Neural progenitor cell (in vitro differentiated cells): Measurements from ENCODE around the gene CCDC68. TPM values are rescaled to one million over a fixed set of nuclear protein-coding genes. Genes with fewer than 3 reads are reported as not detected.

ENCODE experiments used
- DNase-seq: peaks from one replicate; pipeline ENCODE4 v3.0.0-alpha.2; 2016; ENCODE audit warnings: low spot score
- H2AFZ ChIP-seq: fragments of 200-600 bp; sonication (generic); replicated peaks from 2 replicates; pipeline ENCODE4 v1.6.1; 2016; ENCODE audit warnings: antibody characterized with exemption
- H3F3A ChIP-seq: fragments of 200-600 bp; sonication (generic); 2 replicates; pipeline ENCODE4 v1.6.1; 2016; ENCODE audit warnings: antibody characterized with exemption, low read depth
- H3K27ac ChIP-seq: fragments of 200-600 bp; sonication (generic); 2 replicates; pipeline ENCODE4 v1.5.1; 2016; ENCODE audit warnings: mild to moderate bottlenecking
- H3K27me3 ChIP-seq: fragments of 200-600 bp; sonication (generic); 2 replicates; pipeline ENCODE4 v1.6.1; 2016; ENCODE audit warnings: mild to moderate bottlenecking, moderate library complexity
- H3K36me3 ChIP-seq: fragments of 200-600 bp; sonication (generic); 2 replicates; pipeline ENCODE4 v1.5.1; 2016
- H3K4me1 ChIP-seq: fragments of 200-600 bp; sonication (generic); 2 replicates; pipeline ENCODE4 v1.6.1; 2016; ENCODE audit warnings: mixed run types
- H3K4me2 ChIP-seq: fragments of 200-600 bp; sonication (generic); 2 replicates; pipeline ENCODE4 v1.6.1; 2016
- H3K4me3 ChIP-seq: fragments of 200-600 bp; sonication (generic); 2 replicates; pipeline ENCODE4 v1.5.1; 2016
- H3K79me2 ChIP-seq: fragments of 200-600 bp; sonication (generic); 2 replicates; pipeline ENCODE4 v1.6.1; 2016; ENCODE audit warnings: low read depth
- H3K9ac ChIP-seq: fragments of 200-600 bp; sonication (generic); 2 replicates; pipeline ENCODE4 v1.6.1; 2016
- H3K9me3 ChIP-seq: fragments of 200-600 bp; sonication (generic); 2 replicates; pipeline ENCODE4 v1.5.1; 2016; ENCODE audit warnings: low read depth
- H4K20me1 ChIP-seq: fragments of 200-600 bp; sonication (generic); 2 replicates; pipeline ENCODE4 v1.6.1; 2016; ENCODE audit warnings: low read depth
- H3K27ac Mint-ChIP-seq: 3 replicates; pipeline ENCODE4 v1.8.0; 2021; ENCODE audit warnings: mixed read lengths
- H3K27me3 Mint-ChIP-seq: 2 replicates; pipeline ENCODE4 v1.8.0; 2022; ENCODE audit warnings: low read depth, mild to moderate bottlenecking, inconsistent platforms, moderate library complexity, mixed read lengths; ENCODE audit not compliant: insufficient read depth
- H3K36me3 Mint-ChIP-seq: 3 replicates; pipeline ENCODE4 v1.8.0; 2021; ENCODE audit warnings: mixed read lengths
- H3K4me1 Mint-ChIP-seq: 3 replicates; pipeline ENCODE4 v1.8.0; 2021; ENCODE audit warnings: mixed read lengths
- H3K4me3 Mint-ChIP-seq: 3 replicates; pipeline ENCODE4 v1.8.0; 2021; ENCODE audit warnings: mild to moderate bottlenecking, moderate library complexity, mixed read lengths
- H3K9me3 Mint-ChIP-seq: 3 replicates; pipeline ENCODE4 v1.8.0; 2020; ENCODE audit warnings: mixed read lengths
- EZH2 ChIP-seq: fragments of 200-600 bp; sonication (generic); IDR thresholded peaks from 2 replicates; pipeline ENCODE4 v1.6.1; 2017; ENCODE audit warnings: antibody characterized with exemption, mild to moderate bottlenecking, moderate library complexity
- EZH2phosphoT487 ChIP-seq: fragments of 200-600 bp; sonication (generic); IDR thresholded peaks from 2 replicates; pipeline ENCODE4 v1.6.1; 2017; ENCODE audit warnings: antibody characterized with exemption
- total RNA-seq: library from RNA; depleted of rRNA; stranded (reverse); fragments of >200 nt; gene quantifications from 2 replicates; pipeline ENCODE4 v1.2.3, GENCODE V29; 2015; ENCODE audit warnings: low replicate concordance
- TF ChIP-seq, protein P1 (sequence below): fragments of 200-600 bp; sonication (generic); IDR thresholded peaks from 2 replicates; pipeline ENCODE4 v1.5.1; 2017; ENCODE audit warnings: antibody characterized with exemption, mild to moderate bottlenecking

Gene CCDC68
- total RNA-seq, 1 donor from 2014 or later = not detected

- Mint-ChIP-seq H3K27me3 (peaks cover 5% of the 10 kb centered on the region), H3K36me3 (no peaks in the 10 kb centered on the region), H3K4me1 (no peaks in the 10 kb centered on the region), H3K27ac (no peak overlapping the region), H3K9me3 (no peaks in the 10 kb centered on the region), H3K4me3 (no peak overlapping the region)
- H3K79me2 ChIP-seq = no peaks in the 10 kb centered on the region
- no peaks in the 10 kb centered on the region for H4K20me1 ChIP-seq
- TF ChIP-seq EZH2phosphoT487 (no peak), EZH2 (no peak)
- TF ChIP-seq, protein P1, sequence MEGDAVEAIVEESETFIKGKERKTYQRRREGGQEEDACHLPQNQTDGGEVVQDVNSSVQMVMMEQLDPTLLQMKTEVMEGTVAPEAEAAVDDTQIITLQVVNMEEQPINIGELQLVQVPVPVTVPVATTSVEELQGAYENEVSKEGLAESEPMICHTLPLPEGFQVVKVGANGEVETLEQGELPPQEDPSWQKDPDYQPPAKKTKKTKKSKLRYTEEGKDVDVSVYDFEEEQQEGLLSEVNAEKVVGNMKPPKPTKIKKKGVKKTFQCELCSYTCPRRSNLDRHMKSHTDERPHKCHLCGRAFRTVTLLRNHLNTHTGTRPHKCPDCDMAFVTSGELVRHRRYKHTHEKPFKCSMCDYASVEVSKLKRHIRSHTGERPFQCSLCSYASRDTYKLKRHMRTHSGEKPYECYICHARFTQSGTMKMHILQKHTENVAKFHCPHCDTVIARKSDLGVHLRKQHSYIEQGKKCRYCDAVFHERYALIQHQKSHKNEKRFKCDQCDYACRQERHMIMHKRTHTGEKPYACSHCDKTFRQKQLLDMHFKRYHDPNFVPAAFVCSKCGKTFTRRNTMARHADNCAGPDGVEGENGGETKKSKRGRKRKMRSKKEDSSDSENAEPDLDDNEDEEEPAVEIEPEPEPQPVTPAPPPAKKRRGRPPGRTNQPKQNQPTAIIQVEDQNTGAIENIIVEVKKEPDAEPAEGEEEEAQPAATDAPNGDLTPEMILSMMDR = no peak
- H3K4me1 ChIP-seq = no peaks in the 10 kb centered on the region
- H3K36me3 ChIP-seq = no peaks in the 10 kb centered on the region
- H3K27ac ChIP-seq = no peak overlapping the region
- H2AFZ ChIP-seq = no peak overlapping the region
- no peaks in the 10 kb centered on the region for H3K9me3 ChIP-seq
- no peaks in the 10 kb centered on the region for H3F3A ChIP-seq
- no peaks in the 10 kb centered on the region for H3K27me3 ChIP-seq
- H3K4me2 ChIP-seq = no peak overlapping the region
- DNase-seq = no peak
- no peak overlapping the region for H3K4me3 ChIP-seq
- no peak overlapping the region for H3K9ac ChIP-seq
Measured at GRCh38 chr18:54932472-54932871, 26.8 kb downstream of the CCDC68 start.

DNA sequence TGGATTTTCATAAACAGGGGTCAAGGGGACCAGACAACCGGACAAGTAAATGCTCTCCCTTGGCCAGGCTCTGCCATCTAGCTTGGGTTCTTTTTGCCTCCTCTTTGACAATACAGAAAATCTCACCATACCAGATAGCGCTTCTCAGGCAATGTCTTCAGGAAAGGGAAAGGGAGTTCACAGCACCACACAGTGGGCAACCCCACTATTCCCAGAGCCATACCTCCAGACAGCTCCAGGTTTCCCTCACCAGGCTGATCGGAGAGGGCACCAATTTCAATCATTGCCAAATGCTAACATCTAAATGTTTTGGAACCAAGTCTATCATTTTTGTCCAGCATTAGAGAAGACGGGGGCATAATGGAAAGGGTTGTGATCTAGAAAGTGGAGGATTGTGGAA is 28.1 kb downstream of the CCDC68 start:
- TF ChIP-seq EZH2 (no peak), EZH2phosphoT487 (no peak)
- TF ChIP-seq, protein P1 = no peak
- Histone ChIP-seq H2AFZ (no peak overlapping the region), H3K9me3 (no peaks in the 10 kb centered on the region), H3K4me2 (no peak overlapping the region), H3K4me1 (no peaks in the 10 kb centered on the region), H4K20me1 (no peaks in the 10 kb centered on the region), H3K36me3 (no peaks in the 10 kb centered on the region), H3K4me3 (no peak overlapping the region), H3K9ac (no peak overlapping the region), H3F3A (no peaks in the 10 kb centered on the region), H3K27me3 (no peaks in the 10 kb centered on the region), H3K27ac (no peak overlapping the region), H3K79me2 (no peaks in the 10 kb centered on the region)
- H3K27me3 Mint-ChIP-seq = peaks cover 5% of the 10 kb centered on the region
- H3K36me3 Mint-ChIP-seq = no peaks in the 10 kb centered on the region
- no peak for DNase-seq
- no peak overlapping the region for H3K27ac Mint-ChIP-seq
- no peaks in the 10 kb centered on the region for H3K9me3 Mint-ChIP-seq
- H3K4me1 Mint-ChIP-seq = no peaks in the 10 kb centered on the region
- no peak overlapping the region for H3K4me3 Mint-ChIP-seq

DNA sequence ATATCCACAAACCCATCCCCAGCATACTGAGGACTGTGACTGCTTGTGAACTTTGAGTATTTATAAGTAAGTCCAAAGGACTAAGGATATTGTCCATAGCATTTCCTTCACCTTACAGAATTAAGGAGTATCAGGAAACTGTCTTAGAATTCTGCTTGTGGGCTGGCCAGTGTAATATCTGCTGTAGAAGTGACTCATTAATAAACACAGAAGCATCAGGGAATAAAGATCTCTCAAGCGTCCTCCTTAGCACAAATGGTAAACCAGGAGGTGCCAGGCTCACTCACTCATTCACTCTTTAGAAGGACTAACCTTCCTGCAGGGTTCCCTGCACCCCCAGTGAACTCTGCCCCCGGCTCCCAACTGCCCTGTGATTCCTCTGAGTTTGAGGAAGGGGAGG is 31.0 kb downstream of the CCDC68 start:
- no peaks in the 10 kb centered on the region for H3K79me2 ChIP-seq
- Mint-ChIP-seq H3K4me1 (no peaks in the 10 kb centered on the region), H3K27me3 (peaks cover 5% of the 10 kb centered on the region), H3K4me3 (no peak overlapping the region), H3K27ac (no peak overlapping the region), H3K9me3 (no peaks in the 10 kb centered on the region), H3K36me3 (no peaks in the 10 kb centered on the region)
- H2AFZ ChIP-seq = no peak overlapping the region
- H3K36me3 ChIP-seq = no peaks in the 10 kb centered on the region
- no peak for DNase-seq
- no peak overlapping the region for H3K4me3 ChIP-seq
- H3K27me3 ChIP-seq = no peaks in the 10 kb centered on the region
- no peaks in the 10 kb centered on the region for H4K20me1 ChIP-seq
- no peaks in the 10 kb centered on the region for H3K4me1 ChIP-seq
- no peak overlapping the region for H3K9ac ChIP-seq
- H3F3A ChIP-seq = no peaks in the 10 kb centered on the region
- TF ChIP-seq, protein P1 = no peak
- H3K27ac ChIP-seq = no peak overlapping the region
- no peak overlapping the region for H3K4me2 ChIP-seq
- no peaks in the 10 kb centered on the region for H3K9me3 ChIP-seq
